ENCODE measurements around the gene PXMP2. TPM values are rescaled to one million over a fixed set of nuclear protein-coding genes. Genes with fewer than 3 reads are reported as not detected.

The PXMP2 gene
- total RNA-seq, 1 experiment from 2014 or later = 17.8 TPM

DNA sequence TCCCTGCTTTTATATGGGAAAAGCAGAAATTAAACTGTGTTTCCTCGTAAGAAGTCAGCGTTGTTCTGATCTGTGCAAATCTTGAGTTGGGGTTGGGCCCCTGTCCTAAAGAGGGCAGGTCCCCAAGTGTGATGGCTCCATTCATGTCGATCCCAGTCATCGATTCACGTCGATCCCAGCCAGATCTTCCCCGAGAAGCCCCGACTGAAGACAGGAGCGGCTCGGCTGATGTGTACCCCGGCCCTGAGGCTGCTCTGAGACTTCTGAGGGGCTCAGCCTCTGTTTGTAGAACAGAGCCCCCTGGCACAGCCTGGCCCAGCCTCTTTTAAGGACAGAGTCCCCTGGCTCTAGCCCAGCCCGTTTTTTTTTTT is 32.6 kb downstream of the PXMP2 start:
- no peak overlapping the region for H4K5ac ChIP-seq (ENCODE audit: insufficient read length, low read depth, low read length)
- H3K27ac ChIP-seq (ENCODE audit: insufficient read length, low read depth, low read length) = no peak overlapping the region
- no peaks in the 10 kb centered on the region for H3K9me3 ChIP-seq (ENCODE audit: control insufficient read depth, low read depth, low read length)
- H2BK120ac ChIP-seq (ENCODE audit: low read depth, low read length, poor library complexity, severe bottlenecking) = no peak overlapping the region
- Mint-ChIP-seq H3K36me3 (ENCODE audit: insufficient read depth in 1 of 3, low read depth in 3 of 3) (peaks cover 33 to 85% (median 66%) of the 10 kb centered on the region in 3 experiments; a peak in 6 of 7 replicates), H3K4me3 (no peak overlapping the region), H3K27me3 (ENCODE audit: low read depth) (no peaks in the 10 kb centered on the region; the same call in 1 of the 2 replicates), H3K27ac (peak overlapping the region in 1 of 3 experiments; percentile 61; a peak in 1 of 7 replicates), H3K9me3 (no peaks in the 10 kb centered on the region), H3K4me1 (no peaks in the 10 kb centered on the region)
- H3K79me1 ChIP-seq (ENCODE audit: insufficient read depth, low read depth, low read length, poor library complexity, severe bottlenecking) = no peaks in the 10 kb centered on the region
- H3K23ac ChIP-seq (ENCODE audit: insufficient read length, low read depth, low read length) = no peak overlapping the region
- no peak overlapping the region for H2BK20ac ChIP-seq (ENCODE audit: low read depth, low read length, poor library complexity, severe bottlenecking)
- no peaks in the 10 kb centered on the region for H4K20me1 ChIP-seq (ENCODE audit: control insufficient read depth, insufficient read depth, insufficient read length)
- no peaks in the 10 kb centered on the region for H3K23me2 ChIP-seq (ENCODE audit: insufficient read length, low read depth, low read length, poor library complexity, severe bottlenecking)
- no peak overlapping the region for H3K4me2 ChIP-seq (ENCODE audit: insufficient read depth, insufficient read length, low read length)
- H4K8ac ChIP-seq (replicated peaks; ENCODE audit: insufficient read length, low read depth, low read length) = no peak overlapping the region
- no peak overlapping the region for H2BK5ac ChIP-seq (ENCODE audit: insufficient read length, low read length)
- H3K4ac ChIP-seq (ENCODE audit: low read depth, low read length) = no peak overlapping the region
- no peak for DNase-seq
- H3K14ac ChIP-seq (ENCODE audit: insufficient read depth, low read length) = no peak overlapping the region
- no peak overlapping the region for H2BK12ac ChIP-seq (ENCODE audit: insufficient read length, low read depth, low read length)
- no peak overlapping the region for H3K56ac ChIP-seq (ENCODE audit: insufficient read length, low read depth, low read length)
- no peaks in the 10 kb centered on the region for H3K27me3 ChIP-seq (ENCODE audit: insufficient read depth, low read length)
- no peak overlapping the region for H2AFZ ChIP-seq (ENCODE audit: low read length)
- TF ChIP-seq CTCF (conservative IDR thresholded peaks at IDR 0.05) = no peak
- no peak overlapping the region for H3K9ac ChIP-seq (ENCODE audit: extremely low read depth, insufficient read length, low read length)
- H2AK5ac ChIP-seq (ENCODE audit: insufficient read length, low read length) = no peak overlapping the region
- WGBS (ENCODE audit: extremely low coverage, insufficient read length, low lambda C conversion rate) = no CpG with 5 or more reads among the region's 12 CpGs
- H3T11ph ChIP-seq (ENCODE audit: low read length) = no peak overlapping the region
- H3K79me2 ChIP-seq (ENCODE audit: insufficient read depth, low read length) = no peaks in the 10 kb centered on the region
- no peaks in the 10 kb centered on the region for H3K4me1 ChIP-seq (ENCODE audit: insufficient read depth, low read length)
- no peak overlapping the region for H2BK15ac ChIP-seq (ENCODE audit: low read depth, low read length)
- no peak overlapping the region for H4K91ac ChIP-seq (ENCODE audit: insufficient read length, low read depth, low read length)
- no peak overlapping the region for H3K18ac ChIP-seq (ENCODE audit: insufficient read length, low read depth, low read length)

Data from H9 (cell line).